Measurements from ENCODE around the gene GIMAP5. TPM values are rescaled to one million over a fixed set of nuclear protein-coding genes. Genes with fewer than 3 reads are reported as not detected.
A peak's percentile ranks its signal among the peaks of the same experiment; 100 is the strongest.
"Not testable (repeated sequence)": the region's sequence is repeated elsewhere in the genome, so short reads cannot be mapped to it uniquely, and the experiment has no call there.

The GIMAP5 gene
- total RNA-seq, 8 experiments from 2014 or later: 0.17 to 2.0 (median 0.80) TPM; not detected in 3

DNA sequence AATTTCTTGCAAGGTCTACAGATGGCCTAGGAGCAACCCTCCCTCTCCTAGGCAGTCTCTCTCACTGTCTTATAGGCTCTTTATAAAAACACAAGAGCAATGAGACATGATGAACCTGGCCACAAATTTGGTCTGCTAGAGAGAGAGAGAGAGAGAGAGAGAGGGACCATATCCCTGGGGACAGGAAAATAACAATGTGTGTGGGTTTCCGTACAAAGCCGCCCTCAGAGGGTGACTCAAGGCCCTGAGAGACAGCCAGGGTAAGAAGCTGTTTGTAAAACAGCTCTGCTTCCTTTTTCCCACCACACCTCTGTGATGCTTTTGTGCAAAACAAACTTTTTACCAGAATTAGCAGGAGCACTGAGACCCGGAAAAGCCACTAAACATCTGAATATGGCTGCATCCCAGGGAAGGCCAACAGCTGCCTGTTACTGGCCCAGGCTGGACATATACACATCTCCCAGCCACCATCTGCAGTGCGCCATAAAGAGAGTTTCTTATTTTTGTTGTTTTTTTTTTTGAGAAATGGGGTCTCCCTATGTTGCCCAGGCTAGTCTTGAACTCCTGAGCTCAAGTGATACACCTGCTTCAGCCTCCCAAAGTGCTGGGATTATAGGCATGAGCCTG lies 18.4 kb downstream of the GIMAP5 start:
- peak in 2 of 8 experiments; percentile 69 to 86 for ATAC-seq (replicated peaks in 6 of 8)
- no peak overlapping the region for H3K27ac ChIP-seq
- in situ Hi-C loops (cut with MboI; ENCODE audit: low pct_unique_long_range_greater_than_20kb in 2 of 9, low sequenced_read_pairs in 9 of 9, unreplicated experiment in 9 of 9): loop anchor here in 1 of 9 experiments (25.0 kb wide), 1 partner anchor 318 kb away; no protein-coding TSS in a partner anchor

DNA sequence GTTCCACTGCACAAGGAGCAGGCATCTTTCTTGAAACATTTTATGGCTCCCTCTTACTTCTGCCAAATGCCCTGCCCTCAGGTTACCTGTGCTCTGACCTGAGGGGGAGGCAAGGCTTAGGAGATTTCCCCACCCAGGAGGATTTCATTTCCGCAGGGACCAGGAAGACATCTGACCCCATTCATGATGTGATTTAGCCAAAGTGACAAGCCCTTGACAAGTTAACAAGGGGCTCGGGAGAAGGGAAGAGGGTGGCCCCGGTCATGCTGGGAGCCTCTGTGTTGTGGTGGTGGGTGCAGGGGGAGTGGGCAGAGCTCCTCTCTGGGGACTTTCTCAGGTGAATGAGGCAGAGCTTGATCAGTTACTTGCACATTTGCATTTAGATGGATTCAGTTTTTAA lies 18.9 kb downstream of the GIMAP5 start:
- WGBS, 10 experiments: 0 to 71% (median 51%) methylated on average over 1 to 2 of the region's 3 CpGs; no CpG with 5 or more reads in 6 of the 10 experiments
- Histone ChIP-seq H3K27ac (no peak overlapping the region), H3K4me3 (no peak overlapping the region), H3K4me1 (replicated peaks in 1 of 2) (no peaks in the 10 kb centered on the region)
- in situ Hi-C loops (cut with MboI; ENCODE audit: low pct_unique_long_range_greater_than_20kb in 2 of 9, low sequenced_read_pairs in 9 of 9, unreplicated experiment in 9 of 9): loop anchor here in 1 of 9 experiments (25.0 kb wide), 1 partner anchor 319 kb away; no protein-coding TSS in a partner anchor
- no peak for ATAC-seq (replicated peaks in 6 of 8)

More for the DNA sequence above, 18.4 kb downstream of the GIMAP5 start:
- no peak overlapping the region for H3K4me3 ChIP-seq
- 0 to 92% (median 80%) methylated on average over 1 to 4 of the region's 4 CpGs; no CpG with 5 or more reads in 5 of the 10 experiments for WGBS, 10 experiments
- no peaks in the 10 kb centered on the region for H3K4me1 ChIP-seq (replicated peaks in 1 of 2)

DNA sequence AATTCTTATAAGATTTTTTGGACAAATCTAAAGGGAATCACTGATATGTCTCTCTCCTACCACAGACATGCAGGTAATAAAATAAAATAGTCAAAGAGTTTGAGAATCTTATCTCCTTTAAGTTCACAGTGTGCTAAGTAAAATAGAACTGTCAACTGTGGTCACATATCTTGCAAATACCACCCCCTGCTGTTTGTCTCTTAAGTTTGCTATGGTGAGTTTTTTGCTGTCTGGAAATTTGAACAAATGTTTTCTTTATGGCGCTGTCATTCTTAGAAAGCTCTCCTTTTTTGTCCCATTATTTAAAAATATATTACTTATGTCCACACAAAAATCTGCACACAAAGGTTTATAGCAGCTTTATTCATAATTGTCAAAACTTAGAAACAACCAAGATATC lies 19.6 kb downstream of the GIMAP5 start:
- whole genome bisulfite sequencing, 10 experiments: 67 to 100% (median 80%) methylated on average over 1 of the region's 1 CpG; no CpG with 5 or more reads in 3 of the 10 experiments
- Histone ChIP-seq H3K4me1 (replicated peaks in 1 of 2) (no peaks in the 10 kb centered on the region), H3K27ac (no peak overlapping the region), H3K4me3 (no peak overlapping the region)
- peak in 1 of 8 experiments; percentile 17 for ATAC-seq (replicated peaks in 6 of 8)
- in situ Hi-C loops (cut with MboI; ENCODE audit: low pct_unique_long_range_greater_than_20kb in 2 of 9, low sequenced_read_pairs in 9 of 9, unreplicated experiment in 9 of 9): loop anchor here in 1 of 9 experiments (25.0 kb wide), 1 partner anchor 320 kb away; no protein-coding TSS in a partner anchor

DNA sequence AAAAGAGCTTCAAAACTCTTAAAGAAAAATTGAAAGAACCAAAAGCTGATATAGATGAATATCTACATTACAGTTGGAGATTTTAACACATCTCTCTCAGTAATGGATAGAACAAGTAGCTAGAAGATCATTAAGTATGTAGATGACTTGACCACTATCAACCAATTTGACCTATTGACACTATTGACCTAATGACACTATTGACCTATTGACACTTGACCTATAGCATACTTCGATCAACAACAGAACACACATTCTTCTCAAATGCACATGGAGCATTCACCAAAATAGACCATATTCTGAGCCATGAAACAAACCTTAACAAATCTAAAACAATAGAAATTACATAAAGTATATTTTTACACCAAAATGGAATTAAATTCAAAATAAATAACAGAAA lies 22.3 kb downstream of the GIMAP5 start:
- WGBS, 10 experiments: 0 to 100% (median 38%) methylated on average over 1 of the region's 1 CpG; no CpG with 5 or more reads in 1 of the 10 experiments
- Histone ChIP-seq H3K4me1 (replicated peaks in 1 of 2) (no peaks in the 10 kb centered on the region), H3K27ac (no peak overlapping the region), H3K4me3 (no peak overlapping the region)
- in situ Hi-C loops (cut with MboI; ENCODE audit: low pct_unique_long_range_greater_than_20kb in 2 of 9, low sequenced_read_pairs in 9 of 9, unreplicated experiment in 9 of 9): loop anchor here in 1 of 9 experiments (25.0 kb wide), 1 partner anchor 322 kb away; no protein-coding TSS in a partner anchor
- no peak for ATAC-seq (replicated peaks in 6 of 8)

DNA sequence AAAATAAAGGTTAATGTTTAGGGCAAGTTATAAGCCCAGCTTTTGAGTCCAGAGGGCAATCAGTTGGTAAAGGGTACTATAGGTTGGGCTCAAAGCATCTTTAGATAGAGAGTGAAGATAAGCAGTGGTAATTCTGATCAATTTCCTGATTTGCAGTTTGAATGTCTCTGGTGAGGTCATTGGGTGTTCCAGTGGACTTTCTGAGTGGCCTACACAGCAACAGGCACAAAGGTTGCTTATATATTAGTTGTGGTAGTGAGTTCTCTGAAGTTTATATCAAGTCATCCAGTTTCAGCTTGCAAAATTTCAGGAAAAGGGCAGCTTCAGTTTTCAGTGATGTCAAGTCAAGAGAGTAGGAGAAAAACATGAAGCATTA lies 29.1 kb downstream of the GIMAP5 start:
- no peak for ATAC-seq (replicated peaks in 6 of 8)

DNA sequence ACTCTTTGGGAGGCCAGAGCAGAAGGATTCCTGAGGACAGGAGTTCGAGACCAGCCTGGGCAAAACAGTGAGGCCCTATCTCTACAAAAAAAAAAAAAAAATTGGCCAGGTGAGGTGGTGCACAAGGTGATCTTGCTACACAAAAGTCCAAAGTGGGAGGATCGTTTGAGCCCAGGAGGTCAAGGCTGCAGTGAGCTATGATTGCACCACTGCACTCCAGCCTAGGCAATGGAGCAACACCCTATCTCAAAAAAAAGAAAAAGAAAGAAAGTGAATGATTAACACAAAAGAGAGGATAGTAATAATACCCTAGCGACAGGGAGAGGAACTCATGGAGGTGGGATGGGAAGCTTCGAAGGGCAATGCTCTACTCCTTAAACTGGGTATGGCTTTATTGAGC lies 32.5 kb downstream of the GIMAP5 start:
- H3K4me3 ChIP-seq: no peak overlapping the region
- no peak for ATAC-seq (replicated peaks in 6 of 8)
- in situ Hi-C loops (cut with MboI; ENCODE audit: low pct_unique_long_range_greater_than_20kb in 2 of 9, low sequenced_read_pairs in 9 of 9, unreplicated experiment in 9 of 9): loop anchor here in 1 of 9 experiments (25.0 kb wide), 1 partner anchor 332 kb away; no protein-coding TSS in a partner anchor
- no peak overlapping the region for H3K27ac ChIP-seq
- WGBS, 10 experiments: 20 to 100% (median 67%) methylated on average over 3 to 4 of the region's 4 CpGs; no CpG with 5 or more reads in 1 of the 10 experiments
- H3K4me1 ChIP-seq (replicated peaks in 1 of 2): no peaks in the 10 kb centered on the region

More for the DNA sequence above, 29.1 kb downstream of the GIMAP5 start:
- Histone ChIP-seq H3K4me3 (no peak overlapping the region), H3K27ac (no peak overlapping the region), H3K4me1 (replicated peaks in 1 of 2) (no peaks in the 10 kb centered on the region)
- in situ Hi-C loops (cut with MboI; ENCODE audit: low pct_unique_long_range_greater_than_20kb in 2 of 9, low sequenced_read_pairs in 9 of 9, unreplicated experiment in 9 of 9): loop anchor here in 1 of 9 experiments (25.0 kb wide), 1 partner anchor 329 kb away; no protein-coding TSS in a partner anchor

DNA sequence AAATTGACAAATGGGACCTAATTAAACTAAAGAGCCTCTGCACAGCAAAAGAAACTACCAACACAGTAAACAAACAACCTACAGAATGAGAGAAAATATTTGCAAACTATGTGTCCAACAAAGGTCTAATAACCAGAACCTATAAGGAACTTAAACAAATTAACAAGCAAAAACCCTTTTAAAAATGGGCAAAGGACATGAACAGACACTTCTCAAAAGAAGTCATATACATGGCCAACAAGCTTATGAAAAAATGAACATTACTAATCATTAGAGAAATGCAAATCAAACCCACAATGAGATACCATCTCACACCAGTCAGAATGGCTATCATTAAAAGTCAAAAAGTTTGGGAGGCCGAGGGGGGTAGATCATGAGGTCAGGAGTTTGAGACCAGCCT lies 36.9 kb downstream of the GIMAP5 start:
- in situ Hi-C loops (cut with MboI; ENCODE audit: low pct_unique_long_range_greater_than_20kb in 2 of 9, low sequenced_read_pairs in 9 of 9, unreplicated experiment in 9 of 9): loop anchor here in 1 of 9 experiments (25.0 kb wide), 1 partner anchor 337 kb away; no protein-coding TSS in a partner anchor
- WGBS, 10 experiments: 20 to 63% (median 50%) methylated on average over 1 of the region's 1 CpG; no CpG with 5 or more reads in 5 of the 10 experiments
- not testable (repeated sequence) for ATAC-seq (replicated peaks in 6 of 8)

DNA sequence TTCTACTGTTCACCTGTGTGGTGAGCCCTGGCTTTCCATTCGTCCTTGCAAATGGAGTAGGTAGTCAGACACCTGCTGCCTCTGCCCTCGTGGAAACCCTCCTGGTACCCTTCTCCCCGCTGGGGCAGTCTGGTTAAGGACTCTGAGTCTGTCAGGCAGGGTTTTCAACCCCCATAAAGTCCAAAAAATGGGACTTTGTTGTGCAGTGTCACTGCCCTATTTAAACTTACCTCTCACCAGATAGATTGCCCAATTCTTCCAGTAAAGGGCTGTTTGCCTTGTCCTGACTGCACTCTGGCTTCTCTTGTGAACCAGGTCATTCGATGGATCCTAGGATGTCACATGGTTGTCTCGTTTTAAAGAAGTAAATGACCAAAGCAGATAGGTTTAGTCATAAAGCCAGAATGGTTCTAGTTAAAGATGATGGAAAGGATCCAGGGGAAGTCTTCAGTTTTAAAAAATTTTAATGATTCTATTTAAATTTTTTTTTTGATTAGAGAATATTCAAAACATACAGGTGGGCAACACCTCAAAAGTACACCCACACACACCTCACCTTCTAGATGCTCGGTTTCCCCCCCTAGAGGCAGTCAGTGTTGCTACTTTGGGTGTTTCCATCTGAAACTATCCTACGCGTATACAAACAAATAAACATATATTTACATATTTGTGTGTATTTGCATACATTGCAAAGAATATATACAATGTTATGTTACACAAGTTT lies 41.0 kb downstream of the GIMAP5 start:
- in situ Hi-C loops (cut with MboI; ENCODE audit: low pct_unique_long_range_greater_than_20kb in 2 of 9, low sequenced_read_pairs in 9 of 9, unreplicated experiment in 9 of 9): loop anchor here in 5 of 9 experiments (25.0 kb wide), 1 partner anchor 209 kb away; the partner anchor contains the start of genes KCNH2 (in 5 of the 5) and NOS3 (in 5 of the 5)
- peak in 3 of 8 experiments; percentile 71 to 81 (median 76) for ATAC-seq (replicated peaks in 6 of 8)
- Histone ChIP-seq H3K27ac (no peak overlapping the region), H3K4me1 (replicated peaks in 1 of 2) (no peaks in the 10 kb centered on the region), H3K4me3 (no peak overlapping the region)
- WGBS, 10 experiments: 20 to 77% (median 47%) methylated on average over 1 to 8 of the region's 8 CpGs

More for the DNA sequence above, 36.9 kb downstream of the GIMAP5 start:
- not testable (repeated sequence) for H3K4me3 ChIP-seq; H3K27ac ChIP-seq; H3K4me1 ChIP-seq (replicated peaks in 1 of 2)

DNA sequence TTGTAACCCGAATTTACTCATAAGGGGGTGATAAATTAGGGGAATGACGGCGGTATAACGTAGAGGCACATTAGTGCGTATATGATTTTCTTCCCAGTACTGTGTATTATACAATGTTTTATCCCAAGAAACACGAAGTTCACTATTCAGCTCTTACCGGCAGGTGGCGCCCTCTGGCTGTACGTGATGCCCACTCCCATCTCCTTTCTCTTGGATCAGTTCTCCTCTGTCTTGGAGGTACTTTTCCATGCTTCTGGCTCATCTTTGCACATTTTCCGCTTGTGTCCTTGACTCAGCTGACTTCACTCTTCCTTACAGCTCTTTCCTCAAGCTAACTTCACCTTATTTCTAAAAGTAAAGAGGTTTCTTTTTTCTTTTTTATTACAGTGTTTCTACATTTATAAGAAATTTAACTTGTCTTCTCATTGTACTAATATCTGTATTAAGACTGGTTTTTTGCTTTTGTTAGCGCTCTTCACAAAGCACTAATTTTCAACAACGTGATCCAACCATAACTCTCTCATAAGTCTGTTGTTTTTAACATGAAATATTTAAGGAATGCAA lies 41.6 kb downstream of the GIMAP5 start:
- 2 to 36% (median 16%) methylated on average over 2 to 12 of the region's 12 CpGs for WGBS, 10 experiments
- in situ Hi-C loops (cut with MboI; ENCODE audit: low pct_unique_long_range_greater_than_20kb in 2 of 9, low sequenced_read_pairs in 9 of 9, unreplicated experiment in 9 of 9): loop anchor here in 5 of 9 experiments (25.0 kb wide), 1 partner anchor 208 kb away; the partner anchor contains the start of genes KCNH2 (in 5 of the 5) and NOS3 (in 5 of the 5)
- no peaks in the 10 kb centered on the region for H3K4me1 ChIP-seq (replicated peaks in 1 of 2)
- no peak overlapping the region for H3K4me3 ChIP-seq
- H3K27ac ChIP-seq: no peak overlapping the region
- peak; percentile 81 to 99 (median 92) for ATAC-seq (replicated peaks in 6 of 8)

DNA sequence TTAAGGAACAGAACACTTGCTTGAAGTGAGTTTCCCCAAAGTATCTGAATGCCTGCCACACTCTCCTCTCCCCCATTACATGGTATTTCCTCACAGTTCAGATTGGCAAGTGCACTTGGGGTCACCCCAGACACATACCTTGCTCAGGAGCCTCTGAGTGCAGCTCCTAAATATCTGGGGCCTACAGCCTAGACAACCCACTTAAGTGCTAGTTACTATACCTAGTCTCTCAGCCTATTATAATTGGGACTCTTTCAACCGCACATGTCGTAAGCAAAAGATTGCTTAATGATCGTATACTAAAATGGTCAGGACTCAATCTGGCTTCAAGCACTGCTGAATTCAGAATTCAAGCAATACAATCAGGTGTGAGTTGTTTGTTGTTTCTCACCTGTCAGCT lies 43.1 kb downstream of the GIMAP5 start:
- Histone ChIP-seq H3K4me3 (no peak overlapping the region), H3K27ac (no peak overlapping the region), H3K4me1 (replicated peaks in 1 of 2) (peaks cover 0 to 6% of the 10 kb centered on the region in 2 donors)
- 10 to 92% (median 73%) methylated on average over 2 to 3 of the region's 3 CpGs; no CpG with 5 or more reads in 6 of the 10 experiments for WGBS, 10 experiments
- ATAC-seq (replicated peaks in 6 of 8): no peak
- in situ Hi-C loops (cut with MboI; ENCODE audit: low pct_unique_long_range_greater_than_20kb in 2 of 9, low sequenced_read_pairs in 9 of 9, unreplicated experiment in 9 of 9): loop anchor here in 5 of 9 experiments (25.0 kb wide), 1 partner anchor 207 kb away; the partner anchor contains the start of genes KCNH2 (in 5 of the 5) and NOS3 (in 5 of the 5)

DNA sequence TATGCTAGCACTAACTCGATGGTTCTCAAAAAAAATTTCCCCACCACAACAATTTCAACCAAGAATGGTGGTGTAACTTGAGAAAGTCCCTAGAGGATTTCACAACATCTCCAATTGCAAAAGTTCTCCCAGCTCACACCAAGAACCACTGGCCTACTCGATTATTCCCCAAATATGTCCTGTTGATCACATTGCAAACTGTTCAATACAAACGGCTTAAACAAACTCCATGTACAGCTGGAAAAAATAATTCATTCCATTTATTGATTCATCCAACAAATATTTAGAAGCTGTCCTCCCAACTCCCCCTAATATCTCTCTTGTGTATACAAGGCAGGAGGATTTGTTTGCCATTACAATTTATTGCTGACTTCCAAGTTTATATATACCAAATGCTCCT lies 43.9 kb downstream of the GIMAP5 start:
- peaks cover 0 to 10% of the 10 kb centered on the region in 2 donors for H3K4me1 ChIP-seq (replicated peaks in 1 of 2)
- H3K4me3 ChIP-seq: no peak overlapping the region
- in situ Hi-C loops (cut with MboI; ENCODE audit: low pct_unique_long_range_greater_than_20kb in 2 of 9, low sequenced_read_pairs in 9 of 9, unreplicated experiment in 9 of 9): loop anchor here in 5 of 9 experiments (25.0 kb wide), 1 partner anchor 206 kb away; the partner anchor contains the start of genes KCNH2 (in 5 of the 5) and NOS3 (in 5 of the 5)
- WGBS, 10 experiments: 0 to 72% (median 29%) methylated on average over 1 to 3 of the region's 3 CpGs
- ATAC-seq (replicated peaks in 6 of 8): no peak
- H3K27ac ChIP-seq: no peak overlapping the region

DNA sequence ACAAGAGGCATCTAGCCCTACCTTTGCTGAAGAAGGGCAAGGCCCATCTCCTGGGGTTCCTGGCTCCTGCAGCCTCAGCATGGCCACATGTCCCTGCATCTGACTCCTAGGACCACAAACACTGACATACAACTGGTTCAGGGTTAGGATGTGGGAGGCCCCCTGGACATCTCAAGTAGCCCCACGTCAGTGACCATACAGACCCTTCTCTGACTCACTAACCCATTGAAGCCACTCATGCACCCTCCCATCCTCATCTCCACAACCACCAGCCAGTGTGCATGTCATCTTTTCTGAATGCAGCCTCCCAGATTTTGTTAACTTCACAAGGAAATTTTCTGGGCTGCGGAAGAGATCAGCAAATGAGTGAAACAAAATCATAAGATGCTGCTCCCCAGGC lies 44.7 kb downstream of the GIMAP5 start:
- Histone ChIP-seq H3K27ac (no peak overlapping the region), H3K4me1 (replicated peaks in 1 of 2) (peaks cover 0 to 10% of the 10 kb centered on the region in 2 donors), H3K4me3 (no peak overlapping the region)
- ATAC-seq (replicated peaks in 6 of 8): no peak
- in situ Hi-C loops (cut with MboI; ENCODE audit: low pct_unique_long_range_greater_than_20kb in 2 of 9, low sequenced_read_pairs in 9 of 9, unreplicated experiment in 9 of 9): loop anchor here in 5 of 9 experiments (25.0 kb wide), 1 partner anchor 205 kb away; the partner anchor contains the start of genes KCNH2 (in 5 of the 5) and NOS3 (in 5 of the 5)
- 40 to 100% (median 86%) methylated on average over 1 of the region's 2 CpGs; no CpG with 5 or more reads in 7 of the 10 experiments for WGBS, 10 experiments

All from motor neuron (in vitro differentiated cells).